B cell (primary cell): Measurements from ENCODE around the gene RGS10. TPM values are rescaled to one million over a fixed set of nuclear protein-coding genes. Genes with fewer than 3 reads are reported as not detected.
A peak's percentile ranks its signal among the peaks of the same experiment; 100 is the strongest.

ENCODE experiments used
- ATAC-seq: fragments of 200-7000 bp; cut with Tn5 transposase; one replicate; pipeline ENCODE4 v1.10.0; 2021; ENCODE audit warnings: low read depth, mild to moderate bottlenecking, moderate number of reproducible peaks, moderate library complexity
- CTCF ChIA-PET: fragments of 350-600 bp; sonication (Branson Sonifier 250); formaldehyde crosslinking; loops from one replicate; lab custom pipeline; 2021; ENCODE audit warnings: antibody characterized with exemption, inconsistent platforms; lab: Charles Lee
- POLR2A ChIA-PET: fragments of 350-600 bp; sonication (Branson Sonifier 250); formaldehyde crosslinking; loops from one replicate; lab custom pipeline; 2021; ENCODE audit warnings: antibody characterized with exemption; lab: Charles Lee
- DNase-seq: peaks from one replicate; pipeline ENCODE4 v3.0.0; 2013
- H2AFZ ChIP-seq: 2 replicates; pipeline ENCODE4 v1.6.1; 2012; ENCODE audit warnings: mild to moderate bottlenecking, low read depth, low read length; ENCODE audit not compliant: insufficient read depth, poor library complexity, severe bottlenecking
- H3K27ac ChIP-seq, 2 donors: 1 replicate in 1 of 2; 2 replicates in 1 of 2; pipeline ENCODE4 v1.5.1; 2012 to 2013; ENCODE audit warnings: low read length in 2 of 2, mild to moderate bottlenecking in 2 of 2, moderate library complexity in 1 of 2
- H3K27me3 ChIP-seq, 4 experiments: fragments of 200-600 bp in 1 of 4; sonication (generic) in 1 of 4; replicated peaks in 1 of 4; 1 replicate in 2 of 4; 2 replicates in 2 of 4; pipeline versions ENCODE4 v1.6.1 to v1.7.0; 2013 to 2016; ENCODE audit warnings: low read length in 3 of 4, mild to moderate bottlenecking in 2 of 4, mixed read lengths in 1 of 4, moderate library complexity in 1 of 4; ENCODE audit not compliant: insufficient read depth in 4 of 4, control insufficient read depth in 3 of 4; ENCODE audit errors: control extremely low read depth in 1 of 4
- H3K36me3 ChIP-seq, 2 experiments: replicated peaks in 1 of 2; 1 replicate in 1 of 2; 2 replicates in 1 of 2; pipeline versions ENCODE4 v1.6.1 to v1.7.1; 2013; ENCODE audit warnings: low read length in 1 of 2; ENCODE audit not compliant: insufficient read depth in 2 of 2, control insufficient read depth in 1 of 2; ENCODE audit errors: control extremely low read depth in 1 of 2, extremely low read depth in 1 of 2
- H3K4me1 ChIP-seq, 2 donors: fragments of 200-600 bp in 1 of 2; sonication (generic) in 1 of 2; 1 replicate in 1 of 2; 2 replicates in 1 of 2; pipeline versions ENCODE4 v1.5.1 to v1.6.1; 2013 to 2017; ENCODE audit warnings: low read length in 2 of 2; ENCODE audit not compliant: control insufficient read depth in 2 of 2, insufficient read depth in 2 of 2
- H3K4me2 ChIP-seq: replicated peaks from 2 replicates; pipeline ENCODE3; 2012; ENCODE audit warnings: mild to moderate bottlenecking, low read depth, low read length; ENCODE audit not compliant: poor library complexity, severe bottlenecking
- H3K4me3 ChIP-seq, 5 experiments: fragments of 200-600 bp in 1 of 5; sonication (generic) in 1 of 5; 1 replicate in 3 of 5; 2 replicates in 2 of 5; pipeline versions ENCODE4 v1.5.1 to v1.7.0; 2011 to 2016; ENCODE audit warnings: low read length in 4 of 5, mild to moderate bottlenecking in 4 of 5, low read depth in 2 of 5, control low read depth in 1 of 5, moderate library complexity in 1 of 5; ENCODE audit not compliant: insufficient read depth in 1 of 5; ENCODE audit errors: control extremely low read depth in 1 of 5, extremely low read depth in 1 of 5
- H3K79me2 ChIP-seq: fragments of 200-600 bp; sonication (generic); one replicate; pipeline ENCODE4 v1.6.0; 2016; ENCODE audit warnings: low read length; ENCODE audit not compliant: control insufficient read depth, insufficient read depth
- H3K9ac ChIP-seq: fragments of 200-600 bp; sonication (generic); 2 replicates; pipeline ENCODE4 v1.6.1; 2017; ENCODE audit warnings: mild to moderate bottlenecking, low read length, moderate library complexity
- H3K9me3 ChIP-seq, 3 donors: one replicate each; pipeline versions ENCODE4 v1.6.1 to v1.7.1; 2013; ENCODE audit warnings: low read length in 2 of 3; ENCODE audit not compliant: control insufficient read depth in 2 of 3, insufficient read depth in 1 of 3; ENCODE audit errors: control extremely low read depth in 1 of 3
- H4K20me1 ChIP-seq: 2 replicates; pipeline ENCODE4 v1.6.0; 2012; ENCODE audit warnings: mild to moderate bottlenecking, low read length; ENCODE audit not compliant: insufficient read depth, control insufficient read depth, poor library complexity, severe bottlenecking
- H3K27ac Mint-ChIP-seq: one replicate; pipeline ENCODE4 v1.8.0; 2021; ENCODE audit warnings: mixed read lengths
- H3K27me3 Mint-ChIP-seq: one replicate; pipeline ENCODE4 v1.8.0; 2021; ENCODE audit warnings: mixed read lengths
- H3K4me1 Mint-ChIP-seq: one replicate; pipeline ENCODE4 v1.8.0; 2021; ENCODE audit warnings: mixed read lengths
- H3K4me3 Mint-ChIP-seq: one replicate; pipeline ENCODE4 v1.8.0; 2021; ENCODE audit warnings: mixed read lengths
- H3K9me3 Mint-ChIP-seq: one replicate; pipeline ENCODE4 v1.8.0; 2022; ENCODE audit warnings: mixed read lengths; ENCODE audit not compliant: insufficient read depth
- CTCF ChIP-seq: fragments of 200-600 bp; IDR thresholded peaks from one replicate; pipeline ENCODE4 v1.8.0; 2022; ENCODE audit warnings: antibody characterized with exemption, mild to moderate bottlenecking
- EZH2 ChIP-seq: IDR thresholded peaks from 2 replicates; pipeline ENCODE4 v1.6.1; 2012; ENCODE audit warnings: borderline replicate concordance, low read depth, mild to moderate bottlenecking, moderate library complexity, low read length; ENCODE audit not compliant: insufficient read depth, poor library complexity, severe bottlenecking
- WGBS: methylation state at CpG from one replicate; pipeline ENCODE4 v1.1.5; 2013; ENCODE audit warnings: missing lambda C conversion rate; ENCODE audit not compliant: insufficient coverage; 5-methylcytosine and 5-hydroxymethylcytosine counted together
- intact Hi-C: fragments of 100-400 bp; cut with micrococcal nuclease; formaldehyde crosslinking; loops from one replicate; pipeline ENCODE4 v1.10.0; 2022
- polyA minus RNA-seq: library from RNA; depleted of rRNA, polyadenylated mRNA; stranded (reverse); fragments of >200 nt; gene quantifications from 2 replicates; pipeline ENCODE4 v1.2.3, GENCODE V29; 2012
- polyA plus RNA-seq: library from polyadenylated mRNA; depleted of rRNA; stranded (reverse); fragments of >200 nt; gene quantifications from 2 replicates; pipeline ENCODE4 v1.2.3, GENCODE V29; 2012
- total RNA-seq, 2 donors: library from RNA; stranded (reverse); fragments of 120-200 nt in 1 of 2; gene quantifications; 1 replicate in 1 of 2; 2 replicates in 1 of 2; pipeline versions ENCODE4 v1.2.3 to v1.2.4, GENCODE V29; 2013 to 2022

The RGS10 gene, protein sequence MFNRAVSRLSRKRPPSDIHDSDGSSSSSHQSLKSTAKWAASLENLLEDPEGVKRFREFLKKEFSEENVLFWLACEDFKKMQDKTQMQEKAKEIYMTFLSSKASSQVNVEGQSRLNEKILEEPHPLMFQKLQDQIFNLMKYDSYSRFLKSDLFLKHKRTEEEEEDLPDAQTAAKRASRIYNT
- total RNA-seq (16.8 and 20.3 TPM in 2 replicates), polyA plus RNA-seq (10.9 and 15.3 TPM in 2 replicates), polyA minus RNA-seq (2.7 and 15.3 TPM in 2 replicates)
- total RNA-seq (2013) = 52.7 TPM

DNA sequence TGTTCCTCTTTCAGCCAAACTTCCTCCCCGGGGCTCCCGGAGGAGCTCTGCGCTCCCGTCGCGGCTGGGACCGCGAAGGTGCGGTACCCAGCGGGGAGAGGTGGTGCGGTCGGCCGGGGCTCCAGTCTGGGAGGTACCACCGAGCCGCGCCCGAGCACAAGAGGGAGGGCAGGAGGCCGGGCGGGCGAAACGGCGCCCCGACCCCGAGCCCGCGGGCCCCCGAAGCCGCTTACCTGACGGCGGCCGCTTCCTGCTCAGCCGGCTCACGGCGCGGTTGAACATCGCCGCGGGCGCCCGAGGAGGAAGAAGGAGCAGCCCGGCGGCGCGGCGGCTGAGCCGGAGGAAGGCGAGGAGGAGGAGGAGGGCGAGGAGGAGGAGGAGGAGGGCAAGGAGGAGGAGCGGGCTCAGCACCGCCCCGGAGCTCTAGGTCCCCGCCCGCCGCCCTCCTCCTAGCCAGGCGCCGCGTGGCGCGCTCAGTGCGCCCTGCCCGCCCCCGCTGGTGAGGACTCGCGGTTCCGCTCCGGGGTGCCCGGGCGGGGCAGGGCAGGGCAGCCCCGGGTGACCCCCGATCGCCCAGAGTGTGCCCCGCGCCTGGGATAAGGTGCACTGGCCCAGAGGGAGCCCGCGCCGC lies at the start of gene RGS10:
RGS10 (minus strand) TSS at position 363 of the 631 bp plus-strand sequence; CDS start at position 282, 81 bp downstream.
- ATAC-seq (peak; percentile 81), DNase-seq (peak; percentile 79)
- Histone ChIP-seq H3K4me2 (peak within 1 kb of the TSS; percentile 80), H3K4me1 (peaks cover 11 to 27% of the 10 kb centered on the region in 2 donors), H3K36me3 (no peaks in the 10 kb centered on the region), H3K79me2 (peaks cover 14% of the 10 kb centered on the region), H3K9me3 (no peaks in the 10 kb centered on the region), H4K20me1 (no peaks in the 10 kb centered on the region), H3K27ac (no peak within 1 kb of the TSS), H3K9ac (peak within 1 kb of the TSS; percentile 75), H2AFZ (peak within 1 kb of the TSS; percentile 84), H3K4me3 (peak within 1 kb of the TSS; percentile 17 to 78 (median 67)), H3K27me3 (peaks cover 0 to 2% (median 0%) of the 10 kb centered on the region in 4 experiments)
- peak within 1 kb of the TSS; percentile 85 for H3K27ac Mint-ChIP-seq
- TF ChIP-seq CTCF (no peak), EZH2 (no peak)
- H3K4me3 Mint-ChIP-seq = peak within 1 kb of the TSS; percentile 95
- intact Hi-C loops = loop anchor here (1.0 to 5.0 kb wide), 6 partner anchors 54 to 975 kb away; partner anchors contain the start of gene TIAL1
- POLR2A ChIA-PET = interaction anchor here (3.1 kb wide), 1 partner anchor 25 kb away, joined by 10 read pairs; no protein-coding TSS in a partner anchor
- H3K9me3 Mint-ChIP-seq = no peaks in the 10 kb centered on the region
- CTCF ChIA-PET = interaction anchor here (0.6 to 3.9 kb wide), 22 partner anchors 10 to 405 kb away, joined by 3 to 37 read pairs (median 5); partner anchors contain the start of gene GRK5
- WGBS = under 1% methylated on average over 75 of the region's 76 CpGs
- peaks cover 3% of the 10 kb centered on the region for H3K27me3 Mint-ChIP-seq
- peaks cover 36% of the 10 kb centered on the region for H3K4me1 Mint-ChIP-seq
